GM19372 (cell line): ENCODE measurements around the gene ZNF516.

Experiments
- ATAC-seq: cut with Tn5 transposase; IDR thresholded peaks from one replicate; pipeline ENCODE4 v1.9.1; 2021; ENCODE audit warnings: mild to moderate bottlenecking, low read depth, moderate library complexity; ENCODE audit not compliant: unreplicated experiment

The ZNF516 gene

DNA sequence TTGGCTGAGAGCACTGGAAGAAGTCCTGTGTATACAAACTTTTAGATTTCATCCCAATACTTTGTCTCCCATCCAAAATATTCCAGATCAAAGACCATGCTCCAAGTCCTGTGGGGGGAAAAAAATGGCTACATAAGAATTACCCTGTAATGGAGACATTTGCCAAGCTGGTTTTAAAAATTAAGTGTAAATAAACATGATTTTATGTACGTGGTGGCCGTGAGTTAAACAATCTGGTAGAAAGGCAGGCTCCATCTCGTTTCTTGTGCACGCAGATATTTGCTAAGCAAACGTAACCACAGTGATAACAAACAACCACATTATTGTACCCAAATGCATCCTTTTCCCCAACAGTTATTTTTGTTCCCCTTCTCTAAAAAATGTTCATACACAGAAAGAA is 176.4 kb downstream of the ZNF516 start:
- ATAC-seq: no peak

DNA sequence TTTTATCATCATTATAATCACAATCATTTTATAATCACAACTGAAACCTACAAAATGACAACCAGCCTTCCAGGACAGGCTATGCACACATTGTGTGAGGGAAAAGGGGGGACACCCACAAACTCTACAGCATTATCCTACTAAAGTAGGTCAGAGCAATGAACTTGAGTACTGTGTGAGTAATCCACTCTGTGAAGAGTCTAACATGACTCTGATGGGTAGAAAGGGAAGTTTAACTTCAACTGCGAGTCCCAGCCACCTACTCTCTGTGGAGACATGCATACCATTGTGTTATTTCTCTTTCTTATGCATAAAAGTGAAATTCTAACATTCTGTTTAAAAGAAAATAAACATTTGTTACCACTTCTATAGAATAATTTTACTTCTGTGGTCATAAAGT is 177.9 kb downstream of the ZNF516 start:
- ATAC-seq: no peak

DNA sequence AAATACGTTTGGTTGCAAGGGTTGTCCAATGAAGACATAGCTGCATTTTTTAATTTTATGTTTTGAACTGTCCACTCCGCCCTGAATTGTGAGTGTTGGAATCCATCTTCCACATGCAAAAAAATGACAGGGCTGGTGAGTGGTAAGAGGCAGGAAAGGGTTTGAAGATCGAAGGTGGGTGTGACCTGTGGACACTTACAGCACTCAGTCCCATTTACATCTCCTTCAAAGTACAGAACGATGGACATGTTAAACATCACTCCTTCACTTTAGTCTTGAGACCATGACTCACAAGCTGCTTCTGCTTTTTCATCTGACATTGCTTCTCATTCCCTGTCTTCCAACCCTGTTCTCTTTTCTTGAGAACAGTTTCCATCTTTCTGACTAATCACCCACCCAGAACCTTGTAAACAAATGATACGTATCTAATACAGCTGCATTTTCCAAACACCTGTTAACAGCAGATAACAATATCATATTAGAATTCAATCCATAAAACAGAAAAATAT is 179.3 kb downstream of the ZNF516 start:
- ATAC-seq: no peak

DNA sequence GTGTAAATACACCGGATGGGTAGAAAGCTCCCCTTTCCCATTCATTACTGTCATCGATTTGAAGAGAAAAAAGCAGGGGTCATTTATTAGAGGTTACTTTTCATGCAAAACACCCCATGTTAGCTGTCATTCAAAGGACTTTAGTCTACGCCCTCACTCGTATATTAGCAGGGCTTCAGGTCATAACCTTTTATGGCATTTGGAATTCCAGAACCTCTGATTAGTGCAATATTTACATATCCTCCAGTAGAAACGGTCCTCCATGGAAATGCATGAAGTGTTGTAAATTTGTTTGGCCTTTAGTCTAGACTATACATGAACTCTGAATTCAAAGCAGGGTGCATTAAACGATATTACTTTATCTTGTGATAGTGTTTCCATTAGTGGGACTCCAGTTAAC is 180.5 kb downstream of the ZNF516 start:
- no peak for ATAC-seq

DNA sequence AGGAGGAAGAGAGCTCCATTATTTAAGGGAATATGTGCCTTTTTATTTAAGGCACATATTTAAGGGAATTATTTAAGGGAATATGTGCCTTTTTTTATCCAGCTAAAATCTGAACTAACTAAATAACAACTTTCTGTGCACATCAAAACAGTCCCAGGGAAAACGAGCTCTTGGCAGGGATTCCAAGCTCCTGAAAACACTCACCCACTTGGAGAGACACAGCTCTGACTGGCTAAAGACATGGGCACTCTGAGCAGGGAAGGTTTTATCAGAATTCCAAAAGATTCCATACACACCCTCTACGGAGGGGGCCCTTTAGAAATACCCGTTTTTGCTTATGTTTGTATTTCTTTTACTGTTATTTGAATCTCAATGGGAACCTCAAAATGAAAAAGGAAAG is 181.0 kb downstream of the ZNF516 start:
- ATAC-seq: no peak
